ENCODE measurements around the gene KLK15. TPM values are rescaled to one million over a fixed set of nuclear protein-coding genes. Genes with fewer than 3 reads are reported as not detected.

The KLK15 gene
- total and polyA plus RNA-seq, 4 donors, result not detected

- H3K27me3 ChIP-seq (ENCODE audit: control insufficient read depth in 1 of 2, insufficient read depth in 2 of 2, low read length in 1 of 2), result no peaks in the 10 kb centered on the region
- intact Hi-C loops (cut with DNase I), result no loop called here
- ATAC-seq (ENCODE audit: low FRiP score) (no peak), DNase-seq (no peak)
- H3K9me3 ChIP-seq (ENCODE audit: control insufficient read depth, low read length), result no peaks in the 10 kb centered on the region
- H3K4me3 ChIP-seq (ENCODE audit: low read length in 2 of 2), result no peak overlapping the region
- no peaks in the 10 kb centered on the region for H3K4me1 ChIP-seq (ENCODE audit: control insufficient read depth in 1 of 2, insufficient read depth in 2 of 2, low read length in 2 of 2)
- no peak overlapping the region for H3K27ac ChIP-seq (ENCODE audit: low read depth in 1 of 2, low read length in 2 of 2)
- H3K36me3 ChIP-seq (ENCODE audit: control insufficient read depth in 1 of 2, insufficient read depth in 2 of 2, low read length in 1 of 2), result no peaks in the 10 kb centered on the region
- 78 to 86% methylated on average over 8 of the region's 8 CpGs for WGBS, 2 donors
Observed at GRCh38 chr19:50796634-50797428, 36.5 kb downstream of the KLK15 start.

- Histone ChIP-seq H3K9me3 (ENCODE audit: control insufficient read depth, low read length) (no peaks in the 10 kb centered on the region), H3K4me1 (ENCODE audit: control insufficient read depth in 1 of 2, insufficient read depth in 2 of 2, low read length in 2 of 2) (no peaks in the 10 kb centered on the region), H3K36me3 (ENCODE audit: control insufficient read depth in 1 of 2, insufficient read depth in 2 of 2, low read length in 1 of 2) (no peaks in the 10 kb centered on the region), H3K27ac (ENCODE audit: low read depth in 1 of 2, low read length in 2 of 2) (no peak overlapping the region), H3K27me3 (ENCODE audit: control insufficient read depth in 1 of 2, insufficient read depth in 2 of 2, low read length in 1 of 2) (no peaks in the 10 kb centered on the region), H3K4me3 (ENCODE audit: low read length in 2 of 2) (no peak overlapping the region)
- DNase-seq (no peak), ATAC-seq (ENCODE audit: low FRiP score) (no peak)
- intact Hi-C loops (cut with DNase I), result no loop called here
- 81 to 82% methylated on average over 9 of the region's 9 CpGs for WGBS, 2 donors
Observed at GRCh38 chr19:50796128-50796633, 37.2 kb downstream of the KLK15 start.

- Histone ChIP-seq H3K9me3 (ENCODE audit: control insufficient read depth, low read length) (no peaks in the 10 kb centered on the region), H3K27ac (ENCODE audit: low read depth in 1 of 2, low read length in 2 of 2) (no peak overlapping the region), H3K4me3 (ENCODE audit: low read length in 2 of 2) (no peak overlapping the region), H3K36me3 (ENCODE audit: control insufficient read depth in 1 of 2, insufficient read depth in 2 of 2, low read length in 1 of 2) (no peaks in the 10 kb centered on the region), H3K27me3 (ENCODE audit: control insufficient read depth in 1 of 2, insufficient read depth in 2 of 2, low read length in 1 of 2) (no peaks in the 10 kb centered on the region), H3K4me1 (ENCODE audit: control insufficient read depth in 1 of 2, insufficient read depth in 2 of 2, low read length in 2 of 2) (no peaks in the 10 kb centered on the region)
- 78 to 86% methylated on average over 4 of the region's 4 CpGs for WGBS, 2 donors
- DNase-seq, result no peak
- no peak for ATAC-seq (ENCODE audit: low FRiP score)
- intact Hi-C loops (cut with DNase I), result no loop called here
Observed at GRCh38 chr19:50795664-50796073, 37.7 kb downstream of the KLK15 start.

GRCh38 chr19:50794876-50795663, 38.3 kb downstream of the KLK15 start:
- no peaks in the 10 kb centered on the region for H3K36me3 ChIP-seq (ENCODE audit: control insufficient read depth in 1 of 2, insufficient read depth in 2 of 2, low read length in 1 of 2)
- no peaks in the 10 kb centered on the region for H3K4me1 ChIP-seq (ENCODE audit: control insufficient read depth in 1 of 2, insufficient read depth in 2 of 2, low read length in 2 of 2)
- no peaks in the 10 kb centered on the region for H3K9me3 ChIP-seq (ENCODE audit: control insufficient read depth, low read length)
- ATAC-seq (ENCODE audit: low FRiP score) (no peak), DNase-seq (no peak)
- WGBS, 2 donors, result 42 to 45% methylated on average over 18 of the region's 18 CpGs
- no peak overlapping the region for H3K4me3 ChIP-seq (ENCODE audit: low read length in 2 of 2)
- intact Hi-C loops (cut with DNase I), result no loop called here
- H3K27me3 ChIP-seq (ENCODE audit: control insufficient read depth in 1 of 2, insufficient read depth in 2 of 2, low read length in 1 of 2), result no peaks in the 10 kb centered on the region
- H3K27ac ChIP-seq (ENCODE audit: low read depth in 1 of 2, low read length in 2 of 2), result no peak overlapping the region

GRCh38 chr19:50794074-50794875, 39.1 kb downstream of the KLK15 start:
- Histone ChIP-seq H3K4me1 (ENCODE audit: control insufficient read depth in 1 of 2, insufficient read depth in 2 of 2, low read length in 2 of 2) (no peaks in the 10 kb centered on the region), H3K4me3 (ENCODE audit: low read length in 2 of 2) (no peak overlapping the region), H3K27ac (ENCODE audit: low read depth in 1 of 2, low read length in 2 of 2) (no peak overlapping the region), H3K9me3 (ENCODE audit: control insufficient read depth, low read length) (no peaks in the 10 kb centered on the region), H3K27me3 (ENCODE audit: control insufficient read depth in 1 of 2, insufficient read depth in 2 of 2, low read length in 1 of 2) (no peaks in the 10 kb centered on the region), H3K36me3 (ENCODE audit: control insufficient read depth in 1 of 2, insufficient read depth in 2 of 2, low read length in 1 of 2) (no peaks in the 10 kb centered on the region)
- intact Hi-C loops (cut with DNase I), result no loop called here
- ATAC-seq (ENCODE audit: low FRiP score), result no peak
- 17 to 19% methylated on average over 14 to 16 of the region's 16 CpGs for WGBS, 2 donors
- DNase-seq, result no peak

- no peaks in the 10 kb centered on the region for H3K36me3 ChIP-seq (ENCODE audit: control insufficient read depth in 1 of 2, insufficient read depth in 2 of 2, low read length in 1 of 2)
- H3K27ac ChIP-seq (ENCODE audit: low read depth in 1 of 2, low read length in 2 of 2), result no peak overlapping the region
- no peak for ATAC-seq (ENCODE audit: low FRiP score)
- 73 to 77% methylated on average over 11 of the region's 11 CpGs for WGBS, 2 donors
- no peaks in the 10 kb centered on the region for H3K27me3 ChIP-seq (ENCODE audit: control insufficient read depth in 1 of 2, insufficient read depth in 2 of 2, low read length in 1 of 2)
- no peaks in the 10 kb centered on the region for H3K4me1 ChIP-seq (ENCODE audit: control insufficient read depth in 1 of 2, insufficient read depth in 2 of 2, low read length in 2 of 2)
- no peak for DNase-seq
- H3K4me3 ChIP-seq (ENCODE audit: low read length in 2 of 2), result no peak overlapping the region
- intact Hi-C loops (cut with DNase I), result no loop called here
- H3K9me3 ChIP-seq (ENCODE audit: control insufficient read depth, low read length), result no peaks in the 10 kb centered on the region
Observed at GRCh38 chr19:50793558-50794065, 39.8 kb downstream of the KLK15 start.

- H3K27me3 ChIP-seq (ENCODE audit: control insufficient read depth in 1 of 2, insufficient read depth in 2 of 2, low read length in 1 of 2), result no peaks in the 10 kb centered on the region
- ATAC-seq (ENCODE audit: low FRiP score), result no peak
- H3K9me3 ChIP-seq (ENCODE audit: control insufficient read depth, low read length), result no peaks in the 10 kb centered on the region
- no peak overlapping the region for H3K4me3 ChIP-seq (ENCODE audit: low read length in 2 of 2)
- intact Hi-C loops (cut with DNase I), result no loop called here
- no peaks in the 10 kb centered on the region for H3K36me3 ChIP-seq (ENCODE audit: control insufficient read depth in 1 of 2, insufficient read depth in 2 of 2, low read length in 1 of 2)
- H3K27ac ChIP-seq (ENCODE audit: low read depth in 1 of 2, low read length in 2 of 2), result no peak overlapping the region
- no peak for DNase-seq
- H3K4me1 ChIP-seq (ENCODE audit: control insufficient read depth in 1 of 2, insufficient read depth in 2 of 2, low read length in 2 of 2), result no peaks in the 10 kb centered on the region
- 82 to 86% methylated on average over 13 of the region's 13 CpGs for WGBS, 2 donors
Observed at GRCh38 chr19:50792272-50793250, 40.8 kb downstream of the KLK15 start.

All from aorta (tissue), 5 donors.